ENCODE data around the gene GLIPR1.
"Not testable (repeated sequence)": the region's sequence is repeated elsewhere in the genome, so short reads cannot be mapped to it uniquely, and the experiment has no call there.

GLIPR1 gene

DNA sequence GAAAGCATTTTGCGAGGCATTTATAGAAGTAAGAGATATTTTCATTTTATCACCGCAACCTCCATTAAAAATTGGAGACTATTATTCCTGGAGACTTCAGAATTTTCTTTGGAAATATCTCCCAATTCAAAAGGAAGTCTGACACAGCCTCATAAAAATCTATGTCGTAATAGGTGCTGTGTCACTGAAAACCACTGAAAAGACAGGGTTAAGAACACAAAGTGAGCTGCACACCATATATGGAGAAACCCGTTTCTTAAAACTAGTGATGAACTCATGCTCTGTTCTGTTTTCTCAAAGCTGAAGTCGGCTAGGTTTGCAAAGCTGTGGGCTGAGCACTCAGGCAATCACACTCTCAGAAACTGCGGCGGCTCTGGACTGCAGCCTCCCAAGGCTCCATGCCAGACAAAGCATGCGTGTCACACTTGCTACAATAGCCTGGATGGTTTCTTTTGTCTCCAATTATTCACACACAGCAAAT is at the start of gene GLIPR1:
GLIPR1 (plus strand) TSS at position 287 of the 481 bp plus-strand sequence; CDS start at position 413, 126 bp downstream.
- peak; percentile 70 for DNase-seq

DNA sequence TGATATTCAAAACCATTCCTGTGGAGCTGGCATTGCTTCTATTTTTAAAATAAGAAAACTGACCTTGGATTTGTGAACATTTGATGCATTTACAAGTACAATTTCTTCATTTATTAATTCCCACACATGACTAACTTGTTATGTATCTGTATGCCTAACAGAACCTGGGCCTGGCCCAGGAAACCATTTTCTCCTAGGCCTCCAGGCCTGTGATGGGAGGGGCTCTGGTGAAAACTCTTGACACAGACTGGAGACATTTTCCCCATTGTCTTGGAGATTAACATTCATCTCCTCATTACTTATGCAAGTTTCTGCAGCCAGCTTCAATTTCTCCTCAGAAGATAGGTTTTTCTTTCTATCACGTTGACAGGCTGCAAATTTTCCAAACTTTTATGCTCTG is 47.6 kb upstream of the GLIPR1 start:
- no peak for DNase-seq

DNA sequence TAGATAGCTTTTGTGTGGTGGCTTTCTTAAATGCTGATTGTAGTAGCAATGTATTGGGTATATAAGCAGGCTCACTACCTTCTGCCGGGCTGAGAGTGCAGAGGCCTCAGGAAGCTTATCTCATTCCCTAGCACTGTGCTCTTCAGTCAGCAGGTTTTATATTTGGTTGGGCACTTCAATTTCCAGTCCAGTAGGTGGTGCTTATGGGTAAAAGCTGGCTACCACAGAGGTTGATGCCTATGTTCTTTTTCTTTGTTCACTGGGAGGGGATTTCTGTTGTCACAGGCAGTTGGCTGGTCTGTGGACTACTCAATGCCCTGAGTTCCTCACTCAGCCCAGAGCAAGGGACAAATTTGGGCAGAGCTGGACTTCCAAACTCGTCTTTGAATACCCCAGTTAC is 43.0 kb upstream of the GLIPR1 start:
- DNase-seq: peak; percentile 50

DNA sequence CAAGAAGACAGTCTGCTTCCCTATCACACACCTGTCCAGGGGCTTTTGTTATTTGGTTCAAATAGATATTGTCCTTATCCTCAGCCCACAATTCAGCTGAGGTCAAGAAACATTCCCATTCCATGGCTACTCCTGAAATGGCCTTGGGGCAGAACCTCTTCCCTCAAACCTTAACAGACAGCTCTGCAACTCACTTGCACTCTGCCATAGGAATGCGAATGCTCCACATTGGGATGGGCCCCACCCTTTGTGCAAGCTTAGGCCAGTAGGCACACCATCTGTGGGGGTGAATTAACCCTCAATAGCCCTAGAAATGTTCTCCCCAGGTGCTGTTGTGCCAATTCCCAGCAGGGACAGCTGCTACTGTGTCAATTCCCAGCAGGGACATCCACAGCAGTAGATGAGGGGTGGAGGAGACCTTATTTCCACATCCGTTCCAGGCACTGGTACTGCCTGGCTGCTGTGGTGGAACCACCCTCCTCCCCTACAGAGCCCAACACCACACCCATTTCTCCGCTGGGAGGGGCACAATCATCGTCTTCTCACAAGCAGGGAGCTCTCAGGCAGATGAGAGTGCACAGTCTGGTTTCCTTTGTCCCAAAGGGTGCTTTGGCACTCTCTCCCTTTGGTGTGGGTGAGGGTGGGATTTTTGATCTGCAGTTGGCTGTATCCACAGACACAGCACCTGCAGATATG is 42.3 kb upstream of the GLIPR1 start:
- DNase-seq: no peak

DNA sequence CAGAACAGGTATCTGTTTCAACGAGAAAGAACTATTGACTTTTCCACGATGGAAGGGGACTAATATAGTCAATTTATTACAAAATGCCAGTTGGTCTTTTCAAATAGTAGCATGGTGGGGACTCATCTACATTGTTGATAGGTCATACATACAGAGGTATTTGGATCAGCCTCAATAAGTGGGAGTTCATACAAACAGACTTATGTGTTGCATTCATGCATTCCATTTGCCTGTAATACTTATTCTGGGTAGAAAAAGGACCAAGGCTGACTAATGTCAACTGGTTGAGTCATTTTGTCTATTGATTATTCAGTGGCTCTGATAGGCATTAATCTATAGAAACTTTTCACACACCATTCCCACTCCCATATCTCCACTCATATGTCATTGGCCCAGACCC is 41.5 kb upstream of the GLIPR1 start:
- no peak for DNase-seq

DNA sequence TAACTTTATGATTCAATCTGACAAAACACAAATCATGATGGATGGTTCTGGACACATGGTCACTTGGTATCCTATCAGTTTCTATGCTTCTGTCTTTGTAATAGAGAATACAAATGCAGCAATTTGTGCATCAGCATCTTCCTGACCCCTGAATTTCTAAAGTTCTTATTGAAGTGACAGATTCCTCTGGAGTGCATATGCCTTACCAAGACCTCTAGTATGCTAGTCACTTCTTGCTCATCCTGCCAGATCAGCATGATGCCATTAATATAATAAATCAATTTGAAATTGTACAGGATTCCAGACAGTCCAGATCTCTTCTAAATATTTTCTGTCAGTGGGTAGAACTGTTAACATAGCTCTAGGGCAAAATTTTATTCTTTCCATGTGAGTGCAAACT is 40.6 kb upstream of the GLIPR1 start:
- no peak for DNase-seq

DNA sequence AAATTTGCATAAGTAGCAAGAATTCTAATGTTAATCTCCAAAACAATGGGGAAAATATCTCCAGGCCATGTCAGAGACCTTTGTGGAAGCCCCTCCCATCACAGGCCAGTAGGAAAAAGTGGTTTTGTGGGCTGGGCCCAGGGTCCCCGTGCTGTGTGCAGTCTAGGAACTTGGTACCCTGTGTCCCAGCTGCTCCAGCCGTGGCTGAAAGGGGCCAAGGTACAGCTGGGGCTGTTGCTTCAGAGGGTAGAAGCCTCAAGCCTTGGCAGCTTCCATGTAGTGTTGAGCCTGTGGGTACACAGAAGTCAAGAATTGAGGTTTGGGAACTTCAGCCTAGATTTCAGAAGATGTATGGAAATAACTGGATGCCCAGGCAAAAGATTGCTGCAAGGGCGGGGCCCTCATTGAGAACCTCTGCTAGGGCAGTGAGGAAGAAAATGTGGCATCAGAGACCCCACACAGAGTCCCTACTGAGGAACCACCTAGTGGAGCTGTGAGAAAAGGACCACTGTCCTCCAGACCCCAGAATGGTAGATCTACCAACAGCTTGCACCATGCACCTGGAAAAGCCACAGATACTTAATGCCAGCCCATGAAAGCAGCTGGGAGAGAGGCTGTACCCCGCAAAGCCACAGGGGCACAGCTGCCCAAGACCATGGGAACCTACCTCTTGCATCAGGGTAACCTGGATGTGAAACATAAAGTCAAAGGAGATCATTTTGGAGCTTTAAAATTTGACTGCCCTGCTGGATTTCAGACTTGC is 38.7 kb upstream of the GLIPR1 start:
- not testable (repeated sequence) for DNase-seq

DNA sequence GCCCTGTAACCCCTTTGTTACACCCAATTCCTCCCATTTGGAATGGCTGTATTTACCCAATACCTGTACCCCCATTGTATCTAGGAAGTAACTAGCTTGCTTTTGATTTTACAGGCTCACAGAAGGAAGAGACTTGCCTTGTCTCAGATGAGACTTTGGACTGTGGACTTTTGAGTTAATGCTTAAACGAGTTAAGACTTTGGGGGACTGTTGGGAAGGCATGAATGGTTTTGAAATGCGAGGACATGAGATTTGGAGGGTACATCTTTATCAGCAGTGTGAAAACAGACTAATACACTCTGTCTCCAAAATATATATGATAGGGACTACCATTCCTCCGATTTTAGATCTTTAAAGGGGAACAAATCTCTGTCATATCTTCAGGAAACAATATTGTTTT is 38.1 kb upstream of the GLIPR1 start:
- not testable (repeated sequence) for DNase-seq

DNA sequence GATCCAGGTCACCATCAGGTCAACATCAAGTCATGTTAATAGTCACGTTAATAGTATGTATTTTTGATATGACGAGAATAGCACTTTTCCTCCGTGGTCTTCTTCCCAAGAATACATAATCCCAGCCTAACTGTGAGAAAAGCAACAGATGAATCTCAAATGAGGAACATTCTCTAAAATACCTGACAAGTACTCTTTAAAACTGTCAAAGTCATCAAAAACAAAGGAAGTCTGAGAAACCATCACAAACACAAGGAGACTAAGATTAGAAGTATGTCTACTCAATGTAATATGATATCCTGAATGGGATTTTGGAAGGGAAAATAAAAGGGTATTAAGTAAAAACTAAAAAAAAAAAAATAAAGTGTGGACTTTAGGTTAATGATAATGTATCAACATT is 36.8 kb upstream of the GLIPR1 start:
- no peak for DNase-seq

DNA sequence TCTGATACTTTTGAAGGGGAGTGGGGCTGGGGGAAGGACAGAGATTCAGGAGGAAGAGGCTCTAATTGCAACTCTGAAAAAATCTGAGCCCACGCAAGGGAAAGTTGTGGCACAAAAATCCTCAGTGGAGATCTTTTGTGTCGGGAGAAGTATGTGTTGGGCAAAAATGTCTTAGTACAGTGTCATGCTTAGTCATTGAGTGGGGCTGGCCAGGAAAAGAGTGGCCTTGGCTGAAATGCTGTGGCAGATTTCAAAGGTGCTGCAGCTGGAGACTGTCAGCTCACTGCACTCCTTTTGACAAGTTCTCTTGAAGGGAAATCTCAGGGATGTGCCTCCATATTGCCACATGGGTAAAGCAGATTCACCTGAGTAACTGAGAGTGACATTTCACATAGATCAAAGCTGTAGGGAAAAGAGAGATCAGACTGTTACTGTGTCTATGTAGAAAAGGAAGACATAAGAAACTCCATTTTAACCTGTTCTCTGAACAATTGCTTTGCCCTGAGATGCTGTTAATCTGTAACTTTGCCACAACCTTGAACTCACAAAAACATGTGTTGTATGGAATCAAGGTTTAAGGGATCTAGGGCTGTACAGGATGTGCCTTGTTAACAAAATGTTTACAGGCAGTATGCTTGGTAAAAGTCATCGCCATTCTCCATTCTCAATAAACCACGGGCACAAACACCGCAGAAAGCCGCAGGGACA is 36.0 kb upstream of the GLIPR1 start:
- DNase-seq: no peak

DNA sequence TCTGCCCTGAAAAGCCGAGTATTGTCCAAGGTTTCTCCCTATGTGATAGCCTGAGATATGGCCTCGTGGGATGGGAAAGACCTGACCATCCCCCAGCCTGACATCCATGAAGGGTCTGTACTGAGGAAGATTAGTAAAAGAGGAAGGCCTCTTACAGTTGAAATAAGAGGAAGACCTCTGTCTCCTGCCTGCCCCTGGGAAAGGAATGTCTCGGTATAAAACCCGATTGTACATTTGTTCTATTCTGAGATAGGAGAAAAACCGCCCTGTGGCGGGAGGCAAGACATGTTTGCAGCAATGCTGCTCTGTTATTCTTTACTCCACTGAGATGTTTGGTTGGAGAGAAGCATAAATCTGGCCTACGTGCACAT is 35.4 kb upstream of the GLIPR1 start:
- DNase-seq: not testable (repeated sequence)

DNA sequence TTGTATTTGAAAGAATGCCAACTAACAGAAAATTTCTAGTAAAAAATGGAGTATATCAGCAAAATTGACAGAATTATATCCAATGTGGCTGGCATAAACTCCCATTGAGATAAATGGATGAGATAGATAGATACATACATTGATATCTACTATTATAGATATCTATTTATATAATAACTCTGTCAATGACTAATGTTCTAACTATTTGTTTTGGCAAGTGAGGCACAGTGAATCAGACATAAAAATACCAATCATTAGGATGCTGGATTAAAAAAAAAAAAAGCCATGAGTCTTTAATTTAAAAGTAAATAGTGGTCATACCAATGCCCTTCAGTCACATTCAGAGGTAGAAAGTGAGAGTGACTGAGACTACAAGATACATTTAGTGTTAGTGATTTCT is 33.7 kb upstream of the GLIPR1 start:
- DNase-seq: no peak

DNA sequence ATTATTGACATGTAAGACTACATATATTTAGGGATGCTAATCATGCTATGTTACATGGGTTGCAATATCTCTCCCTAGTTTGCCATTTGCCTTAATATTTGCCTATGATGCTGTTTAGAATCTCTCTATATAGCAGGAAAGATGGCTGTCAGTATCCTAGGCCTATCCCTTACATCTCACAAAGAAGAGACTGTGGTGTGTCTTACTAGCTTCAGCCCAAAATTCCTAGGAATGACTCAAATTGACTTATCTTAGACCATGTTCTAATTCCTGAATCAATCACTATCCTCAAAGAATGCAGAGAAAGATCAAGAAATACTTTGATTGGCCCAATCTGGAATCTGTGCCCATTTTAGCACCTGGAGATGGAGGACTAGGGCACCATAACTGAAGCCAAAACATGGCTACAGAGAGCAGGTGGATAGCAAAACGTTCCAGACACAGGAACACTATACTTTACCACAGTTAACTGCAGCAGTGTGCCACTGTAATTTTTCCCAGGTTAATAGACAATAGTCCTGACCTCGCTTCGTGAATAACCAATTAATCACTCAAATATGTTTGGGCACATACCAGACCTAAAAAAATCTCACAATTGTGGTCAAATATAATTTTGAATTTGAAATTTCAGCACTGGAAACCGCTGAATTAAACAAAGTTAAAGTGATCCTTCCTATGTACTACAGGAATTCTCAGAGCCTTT is 32.7 kb upstream of the GLIPR1 start:
- DNase-seq: no peak

DNA sequence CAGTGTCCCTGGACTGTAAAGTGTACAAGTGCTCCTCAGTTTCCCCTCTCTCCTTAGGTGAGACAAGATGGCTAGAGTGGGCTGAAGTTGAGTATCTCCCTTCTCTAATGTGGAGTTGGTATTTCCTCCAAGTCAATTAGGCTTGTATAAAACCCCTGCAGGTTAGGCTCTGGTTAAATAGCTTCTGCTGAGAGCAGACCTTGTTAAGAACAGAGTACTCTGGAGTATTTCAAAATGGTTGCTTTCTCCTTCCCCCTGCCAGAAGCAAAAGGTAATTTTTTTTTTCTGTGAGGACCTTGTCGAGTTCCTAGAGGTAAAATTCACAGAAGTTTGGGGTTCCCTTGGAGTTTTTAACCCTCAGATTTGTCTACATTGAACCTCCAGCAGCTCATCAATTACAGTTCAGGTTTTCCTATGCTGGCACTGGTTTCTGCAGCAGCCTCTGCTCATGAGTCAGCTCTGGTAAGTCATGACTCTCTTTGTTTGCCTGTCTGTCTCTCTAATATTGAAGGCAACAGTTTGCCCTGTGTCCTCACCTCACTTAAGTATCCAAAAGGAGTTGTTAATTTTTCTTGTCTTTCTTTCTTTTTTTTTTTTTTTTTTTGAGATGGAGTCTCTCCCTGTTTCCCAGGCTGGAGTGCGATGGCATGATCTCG is 27.8 kb upstream of the GLIPR1 start:
- DNase-seq: no peak

DNA sequence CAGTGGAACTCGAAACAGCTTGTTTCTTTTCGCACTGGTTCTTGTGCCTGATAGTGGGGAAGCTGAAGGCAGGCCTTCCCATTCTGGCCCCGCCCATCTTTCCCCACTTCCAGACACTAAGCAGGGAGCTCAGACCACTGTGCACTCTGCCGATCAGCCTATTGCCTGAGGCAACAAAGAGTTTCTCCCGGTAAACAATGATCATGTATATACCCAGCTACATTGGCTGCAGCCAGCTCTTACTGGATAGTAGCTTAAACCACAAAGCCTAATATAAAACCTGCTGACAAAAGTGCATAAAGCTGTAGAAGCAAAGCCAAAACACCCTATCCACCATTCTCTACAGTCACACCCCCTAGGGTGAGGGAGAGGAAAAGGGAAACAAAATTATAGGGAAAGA is 24.7 kb upstream of the GLIPR1 start:
- no peak for DNase-seq

DNA sequence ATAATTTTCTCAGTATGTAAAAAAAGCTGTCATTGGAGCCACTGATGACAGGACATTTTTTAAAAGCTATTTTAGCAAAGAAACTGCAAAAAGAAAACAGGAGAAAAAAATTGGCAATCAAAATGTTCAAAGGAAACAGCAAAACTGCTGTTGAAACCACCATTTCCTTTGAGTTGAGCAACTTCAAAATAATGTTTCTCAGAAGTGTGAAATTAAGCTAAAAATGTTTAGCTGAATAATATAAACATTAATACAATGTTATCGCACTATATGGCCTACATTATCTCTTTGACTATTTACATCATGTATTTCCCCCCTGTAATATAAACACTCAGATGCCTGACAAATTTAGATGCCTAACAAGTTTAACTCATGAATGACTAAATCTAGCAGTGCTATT is 23.4 kb upstream of the GLIPR1 start:
- peak; percentile 25 for DNase-seq

DNA sequence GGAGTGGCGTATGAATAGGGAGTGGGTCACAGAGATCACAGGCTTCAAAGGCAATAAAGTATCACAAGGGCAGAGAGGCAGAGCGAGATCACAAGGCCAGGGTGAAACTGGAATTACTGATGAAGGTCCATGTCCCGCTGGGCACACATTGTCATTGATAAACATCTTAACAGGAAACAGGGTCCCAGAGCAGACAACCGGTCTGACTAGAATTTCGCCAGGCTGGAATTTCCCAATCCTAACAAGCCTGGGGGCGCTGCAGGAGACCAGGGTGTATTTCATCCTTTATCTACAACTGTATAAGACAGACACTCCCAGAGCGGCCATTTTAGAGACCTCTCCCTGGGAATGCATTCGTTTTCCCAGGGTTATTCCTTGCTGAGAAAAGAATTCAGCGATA is 22.7 kb upstream of the GLIPR1 start:
- DNase-seq: not testable (repeated sequence)

DNA sequence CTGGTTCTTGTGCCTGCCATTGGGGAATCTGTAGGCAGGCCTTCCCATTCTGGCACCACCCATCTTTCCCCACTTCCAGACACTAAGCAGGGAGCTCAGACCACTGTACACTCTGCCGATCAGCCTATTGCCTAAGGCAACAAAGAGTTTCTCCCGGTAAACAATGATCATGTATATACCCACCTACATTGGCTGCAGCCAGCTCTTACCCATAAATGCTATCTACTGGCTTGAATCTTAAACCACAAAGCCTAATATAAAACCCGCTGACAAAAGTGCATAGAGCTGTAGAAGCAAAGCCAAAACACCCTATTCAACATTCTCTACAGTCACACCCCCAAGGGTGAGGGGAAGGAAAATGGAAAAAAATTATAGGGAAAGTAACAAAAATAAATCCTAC is 20.8 kb upstream of the GLIPR1 start:
- no peak for DNase-seq

DNA sequence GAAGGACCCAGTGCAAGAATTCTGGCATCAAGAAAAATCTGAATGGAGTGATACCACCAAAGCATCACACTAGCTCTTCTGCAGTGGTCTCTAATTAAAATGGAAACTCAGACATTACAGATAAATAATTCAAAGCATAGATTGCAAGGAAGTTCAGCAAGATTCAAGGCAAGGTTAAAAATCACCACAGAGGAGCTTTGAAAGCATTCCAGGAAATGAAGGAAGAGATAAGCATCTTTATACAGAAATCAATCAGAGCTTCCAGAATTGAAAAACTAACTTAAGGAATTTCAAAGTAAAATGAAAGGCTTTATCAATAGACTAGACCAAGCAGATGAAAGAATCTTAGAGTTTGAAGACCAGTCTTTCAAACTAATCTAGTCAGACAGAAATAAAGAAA is 20.4 kb upstream of the GLIPR1 start:
- DNase-seq: no peak

DNA sequence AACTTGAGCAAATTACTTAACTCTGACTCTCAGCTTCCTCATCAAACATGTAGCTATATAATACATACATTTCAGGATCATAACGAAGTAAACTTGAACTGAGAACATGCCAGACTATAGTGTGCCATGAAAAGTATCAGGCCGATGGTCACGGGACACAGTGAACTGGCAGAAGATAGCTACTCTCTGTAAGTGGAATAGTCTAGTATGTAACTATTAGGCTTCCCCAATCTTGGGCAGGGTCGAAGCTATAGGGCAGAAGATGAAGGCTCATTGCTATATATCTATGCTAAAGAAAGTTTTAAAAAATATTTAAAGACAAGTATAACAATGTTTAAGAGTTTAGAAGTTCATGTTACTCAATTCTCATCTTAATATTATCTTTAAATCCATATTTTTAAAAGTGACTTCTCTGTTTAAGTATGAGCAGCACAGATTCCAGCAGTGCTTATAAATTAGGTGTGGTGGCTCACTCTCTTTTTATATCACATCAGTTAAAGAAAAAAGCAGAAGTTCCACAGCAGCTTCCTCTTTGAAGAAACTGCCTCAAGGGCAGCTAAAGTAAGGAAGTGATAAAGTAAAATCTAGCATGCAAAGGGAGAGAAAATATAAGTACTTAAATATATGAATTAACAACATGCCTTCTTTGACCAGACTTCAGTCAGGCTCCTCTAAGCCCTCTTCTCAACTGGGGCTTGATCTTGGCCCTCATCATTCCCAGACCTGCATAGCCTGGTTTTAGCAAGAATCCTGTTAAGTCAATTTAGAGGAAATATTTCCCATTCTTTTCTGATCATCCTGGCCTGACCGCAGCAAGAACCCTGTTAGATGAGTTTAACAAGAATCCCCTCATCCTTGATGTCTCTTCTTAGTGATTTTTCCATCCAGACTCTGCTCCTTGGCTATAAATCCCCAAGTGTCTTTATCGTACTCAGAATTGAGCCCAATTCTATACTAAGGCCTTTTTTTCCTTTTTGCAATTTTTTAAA is 8.4 kb upstream of the GLIPR1 start:
- DNase-seq: peak; percentile 79

DNA sequence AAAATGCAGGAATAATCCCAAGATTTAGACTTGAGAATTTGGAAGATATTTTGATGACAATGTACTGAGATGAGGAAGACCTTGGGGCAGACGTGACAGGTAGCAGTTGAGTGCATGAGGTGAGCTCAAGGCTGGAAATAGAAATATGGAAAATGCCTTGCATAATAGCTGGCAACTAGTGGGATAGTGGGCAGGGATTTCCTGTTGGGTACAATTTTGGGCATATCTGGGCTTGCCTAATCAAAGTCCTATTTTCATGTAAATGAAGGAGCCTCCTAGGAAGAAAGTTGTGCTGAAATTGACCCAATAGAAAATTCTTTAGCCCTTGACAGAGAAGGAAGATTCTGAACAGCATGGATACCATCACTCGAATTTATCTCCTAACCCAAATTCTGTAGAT is 6.4 kb upstream of the GLIPR1 start:
- no peak for DNase-seq

Data from hematopoietic multipotent progenitor cell treated with erythropoietin and hydrocortisone succinate and interleukin-3 and kit ligand, for 6 days (in vitro differentiated cells).